Psoas muscle (tissue), 8 donors: ENCODE data around the gene GSG1L. TPM values are rescaled to one million over a fixed set of nuclear protein-coding genes. Genes with fewer than 3 reads are reported as not detected.

ENCODE experiments used
- ATAC-seq, 4 donors: fragments of 200-7000 bp; cut with Tn5 transposase; one replicate each; pipeline ENCODE4 v1.9.1; 2020; ENCODE audit warnings: moderate library complexity in 3 of 4, mild to moderate bottlenecking in 2 of 4
- DNase-seq, 2 donors: peaks; one replicate each; pipeline ENCODE4 v3.0.0-alpha.2; 2020
- H3K27ac ChIP-seq: fragments of 200-600 bp; one replicate; pipeline ENCODE4 v1.8.0; 2022
- H3K27me3 ChIP-seq, 3 donors: fragments of 200-600 bp in 1 of 3; one replicate each; pipeline versions ENCODE4 v1.6.1 to v1.8.0; 2013 to 2022; ENCODE audit warnings: low read length in 2 of 3, mild to moderate bottlenecking in 2 of 3, moderate library complexity in 1 of 3; ENCODE audit not compliant: insufficient read depth in 3 of 3
- H3K36me3 ChIP-seq, 2 donors: fragments of 200-600 bp in 1 of 2; one replicate each; pipeline versions ENCODE4 v1.6.1 to v1.8.0; 2013 to 2022; ENCODE audit warnings: low read depth in 1 of 2, mild to moderate bottlenecking in 1 of 2, moderate library complexity in 1 of 2; ENCODE audit not compliant: insufficient read depth in 1 of 2
- H3K4me1 ChIP-seq: fragments of 200-600 bp; one replicate; pipeline ENCODE4 v1.8.0; 2022
- H3K4me3 ChIP-seq: fragments of 200-600 bp; one replicate; pipeline ENCODE4 v1.8.0; 2022; ENCODE audit warnings: mild to moderate bottlenecking
- H3K9me3 ChIP-seq: fragments of 200-600 bp; one replicate; pipeline ENCODE4 v1.8.0; 2022
- CTCF ChIP-seq: fragments of 200-600 bp; IDR thresholded peaks from one replicate; pipeline ENCODE4 v1.8.0; 2022; ENCODE audit warnings: antibody characterized with exemption
- WGBS, 3 donors: extraction: QIAGEN DNeasy Blood & Tissue Kit; methylation state at CpG; one replicate each; pipeline versions ENCODE4 v1.1.6 to v1.1.7; 2013; 5-methylcytosine and 5-hydroxymethylcytosine counted together
- intact Hi-C, 2 donors: fragments of 100-400 bp; cut with DNase I; formaldehyde crosslinking; loops; one replicate each; pipeline versions ENCODE4 v1.11.0 to v1.14.2; 2022
- polyA plus RNA-seq, 3 donors: library from polyadenylated mRNA; stranded (reverse); fragments of 200-250 nt; gene quantifications; one replicate each; pipeline ENCODE4 v1.2.3, GENCODE V29; 2013
- total RNA-seq, 4 donors: library from RNA; stranded (reverse); fragmentation: NEBNext Ultra II Directional in 2 of 4; extraction: Animal tissue kit (Norgen Biotek cat#: 25700) in 2 of 4; gene quantifications; one replicate each; pipeline versions ENCODE4 v1.2.1 to v1.2.4, GENCODE V29; 2021 to 2023
- donor health status: healthy with polysubstance abuse.
- donor health status: DM: no; HTN: no; CAD: no; lungs with moderate emphysema.
- donor health status: Bipolar disorder and iron deficiency.
- donor health status: healthy.
- donor health status: DM: yes; HTN: yes; CAD: no.
- donor health status: DM: no; HTN: no; CAD: no.
- donor health status: DM: no; HTN: no; CAD: no.
- donor health status: DM: yes; HTN: yes; CAD: no.

The GSG1L gene
- total and polyA plus RNA-seq, 7 donors: 0.04 to 0.17 (median 0.08) TPM; not detected in 2

DNA sequence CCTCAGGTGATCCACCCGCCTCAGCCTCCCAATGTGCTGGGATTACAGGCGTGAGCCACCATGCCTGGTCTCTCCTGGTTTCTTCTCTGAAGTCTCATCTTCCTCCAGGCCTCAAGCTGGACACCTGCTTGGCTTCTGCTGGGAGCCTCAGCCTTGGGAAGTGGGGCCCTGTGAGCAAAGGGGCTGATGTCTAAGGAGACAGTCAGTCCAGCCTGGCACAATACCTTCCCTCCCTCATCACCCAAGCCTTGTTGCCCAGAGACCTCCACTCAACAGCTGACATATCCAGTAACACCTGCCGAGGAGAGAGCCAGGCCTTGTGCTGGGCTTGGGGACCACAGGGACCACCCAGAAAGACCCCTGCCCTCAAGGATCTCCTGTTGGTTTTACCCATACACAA lies 251.6 kb downstream of the GSG1L start:
- no peak for ATAC-seq
- Histone ChIP-seq H3K4me3 (no peak overlapping the region), H3K4me1 (no peaks in the 10 kb centered on the region), H3K27me3 (no peaks in the 10 kb centered on the region), H3K36me3 (no peaks in the 10 kb centered on the region), H3K9me3 (no peaks in the 10 kb centered on the region), H3K27ac (no peak overlapping the region)
- no peak for DNase-seq
- TF ChIP-seq CTCF: no peak
- WGBS, 3 donors: 77 to 88% (median 78%) methylated on average over 3 of the region's 3 CpGs
- intact Hi-C loops: no loop called here

- Histone ChIP-seq H3K27me3 (peaks cover 0 to 13% (median 0%) of the 10 kb centered on the region in 3 donors), H3K36me3 (no peaks in the 10 kb centered on the region), H3K4me3 (no peak overlapping the region), H3K4me1 (no peaks in the 10 kb centered on the region), H3K27ac (no peak overlapping the region), H3K9me3 (no peaks in the 10 kb centered on the region)
- DNase-seq (no peak), ATAC-seq (no peak)
- intact Hi-C loops: no loop called here
- TF ChIP-seq CTCF: no peak
- WGBS, 3 donors: 63 to 67% (median 64%) methylated on average over 5 of the region's 5 CpGs
Measured at GRCh38 chr16:27806986-27807385, 256.5 kb downstream of the GSG1L start.

DNA sequence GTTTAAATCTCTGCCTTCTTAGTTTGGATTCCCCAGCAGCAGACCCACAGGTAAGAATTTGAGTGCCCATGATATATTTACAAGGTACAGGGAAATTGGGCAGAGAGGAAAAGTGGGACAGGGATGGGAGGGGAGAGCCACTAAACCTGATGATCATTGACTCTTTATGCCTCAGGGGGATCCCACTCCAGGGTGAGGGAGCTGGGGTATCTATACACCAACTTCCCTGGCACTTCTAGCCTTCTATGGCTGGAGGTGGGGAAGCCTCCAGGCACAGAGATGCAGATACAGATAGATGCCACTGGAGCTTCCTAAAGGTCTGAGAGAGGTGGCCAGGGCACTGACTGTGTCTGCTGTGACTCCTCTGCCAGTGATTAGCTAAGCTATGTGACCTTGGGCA lies 257.1 kb downstream of the GSG1L start:
- DNase-seq (no peak), ATAC-seq (no peak)
- H3K4me1 ChIP-seq: no peaks in the 10 kb centered on the region
- no peak overlapping the region for H3K27ac ChIP-seq
- intact Hi-C loops: no loop called here
- H3K36me3 ChIP-seq: no peaks in the 10 kb centered on the region
- H3K27me3 ChIP-seq: peaks cover 0 to 13% (median 0%) of the 10 kb centered on the region in 3 donors
- TF ChIP-seq CTCF: no peak
- H3K9me3 ChIP-seq: no peaks in the 10 kb centered on the region
- H3K4me3 ChIP-seq: no peak overlapping the region

DNA sequence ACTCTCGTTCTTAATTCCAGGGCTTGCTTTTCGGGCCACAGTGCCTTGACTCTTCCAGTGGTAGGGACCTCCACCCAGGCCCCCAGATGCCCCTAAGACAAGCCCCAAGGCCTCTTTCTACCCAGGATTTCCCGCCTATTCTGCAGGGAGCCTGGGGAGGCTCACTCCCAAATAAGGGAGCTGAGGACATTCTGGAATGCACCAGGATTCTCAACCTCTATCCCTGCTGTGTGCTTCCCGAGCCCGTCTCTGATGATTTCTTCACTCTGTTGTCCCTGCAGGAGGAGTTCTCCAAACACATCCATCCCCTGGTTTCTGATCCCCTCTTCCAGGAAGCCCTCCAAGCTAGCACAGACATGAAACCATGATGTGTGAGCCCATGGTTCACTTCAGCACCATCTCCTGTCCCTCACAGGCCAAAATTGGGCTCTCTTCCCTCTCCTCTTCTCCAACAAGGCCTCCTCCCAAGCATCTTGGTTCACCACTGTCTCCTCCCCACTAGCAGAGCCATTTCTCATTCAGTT lies 257.6 kb downstream of the GSG1L start:
- no peak overlapping the region for H3K27ac ChIP-seq
- no peak for DNase-seq
- no peaks in the 10 kb centered on the region for H3K9me3 ChIP-seq
- intact Hi-C loops: no loop called here
- no peaks in the 10 kb centered on the region for H3K36me3 ChIP-seq
- 69 to 84% (median 73%) methylated on average over 5 of the region's 5 CpGs for WGBS, 3 donors
- TF ChIP-seq CTCF: no peak
- no peak for ATAC-seq
- H3K4me3 ChIP-seq: no peak overlapping the region
- no peaks in the 10 kb centered on the region for H3K4me1 ChIP-seq
- H3K27me3 ChIP-seq: peaks cover 0 to 13% (median 0%) of the 10 kb centered on the region in 3 donors

DNA sequence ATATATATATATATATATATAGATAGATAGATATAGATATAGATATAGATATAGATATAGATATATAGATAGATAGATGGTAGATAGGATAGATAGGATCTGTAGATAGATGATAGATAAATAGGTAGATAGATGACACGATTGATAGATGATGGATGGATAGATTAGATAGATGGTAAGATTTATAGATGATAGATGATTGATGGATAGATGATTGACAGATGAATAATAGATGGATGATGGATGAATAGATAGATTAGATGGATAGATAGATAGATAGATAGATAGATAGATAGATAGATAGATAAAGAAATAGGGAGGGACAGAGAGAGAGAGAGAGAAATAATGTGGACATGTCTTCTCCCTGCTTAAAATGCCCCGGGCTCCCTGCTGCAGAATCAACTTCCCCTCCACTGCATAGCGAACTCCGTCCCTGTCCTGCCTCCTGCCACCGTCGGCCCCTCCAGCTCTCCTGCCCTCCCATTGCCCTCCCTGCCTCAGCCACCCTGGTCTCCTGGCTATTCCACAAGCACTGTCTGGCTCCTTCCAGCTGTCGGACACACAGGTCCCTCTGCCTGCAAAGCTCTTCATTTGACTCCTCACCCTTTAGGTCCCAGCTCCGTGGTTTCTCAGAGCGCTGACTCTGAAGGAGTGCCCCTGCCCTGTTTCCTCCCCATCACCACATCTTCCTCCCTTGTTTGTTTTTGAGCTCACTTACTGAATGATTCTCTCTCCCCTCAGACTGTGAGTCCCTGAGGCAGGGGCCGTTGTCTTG lies 259.6 kb downstream of the GSG1L start:
- Histone ChIP-seq H3K9me3 (no peaks in the 10 kb centered on the region), H3K27ac (no peak overlapping the region), H3K4me1 (no peaks in the 10 kb centered on the region), H3K36me3 (no peaks in the 10 kb centered on the region), H3K27me3 (peaks cover 0 to 13% (median 0%) of the 10 kb centered on the region in 3 donors), H3K4me3 (no peak overlapping the region)
- ATAC-seq (no peak), DNase-seq (no peak)
- no peak for TF ChIP-seq CTCF
- intact Hi-C loops: no loop called here
- WGBS, 3 donors: 39 to 59% (median 49%) methylated on average over 10 of the region's 10 CpGs
